A549 (cell line): ENCODE results near the gene NLRP1.

ENCODE experiments used
- CTCF ChIP-seq: fragments of >200 bp; sonication (Bioruptor Twin); formaldehyde crosslinking; IDR thresholded peaks from 3 replicates; pipeline ENCODE4 v1.5.1; 2016
- KDM1A ChIP-seq: fragments of 200-600 bp; sonication (generic); IDR thresholded peaks from 2 replicates; pipeline ENCODE4 v1.6.1; 2016; ENCODE audit warnings: low read depth, mild to moderate bottlenecking
- POLR2A ChIP-seq: IDR thresholded peaks from 2 replicates; pipeline ENCODE4 v1.6.1; 2012; ENCODE audit warnings: mild to moderate bottlenecking, low read length

GRCh38 chr17:5540321-5540720, 44.0 kb downstream of the NLRP1 start:
- TF ChIP-seq KDM1A (no peak), CTCF (no peak), POLR2A (no peak)
